ENCODE data around the gene PTPRZ1.

DNA sequence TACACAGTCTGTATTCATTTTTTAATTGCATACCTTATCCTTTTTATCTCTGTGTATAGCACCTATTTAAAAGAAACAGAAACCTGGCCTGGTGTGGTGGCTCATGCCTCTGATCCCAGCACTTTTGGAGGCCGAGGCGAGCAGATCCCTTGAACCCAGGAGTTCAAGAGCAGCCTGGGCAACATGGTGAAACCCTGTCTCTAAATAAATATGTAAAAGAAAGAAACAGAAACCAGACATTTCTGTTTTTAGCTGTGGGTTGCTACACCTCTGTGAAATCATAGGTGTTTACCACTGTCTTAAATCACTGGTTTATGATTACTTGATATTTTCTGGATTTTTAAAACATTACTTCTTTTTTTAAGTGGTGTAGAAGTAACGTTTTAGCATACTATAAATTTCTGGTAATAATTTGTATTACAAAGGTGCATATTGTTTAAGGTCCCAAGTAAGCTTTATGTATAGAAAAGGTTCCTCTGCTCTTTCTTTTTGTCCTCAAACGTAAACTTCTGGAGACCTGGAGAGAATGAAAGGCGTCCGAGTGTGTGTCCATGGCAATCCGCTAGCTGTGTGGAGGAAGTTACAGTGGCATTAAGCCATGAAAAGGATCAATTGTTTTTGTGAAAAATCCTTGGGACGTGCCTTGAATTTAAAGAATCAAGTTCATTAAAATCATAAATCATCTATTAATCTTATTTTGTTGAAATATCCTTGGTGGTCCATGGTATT, 41.1 kb downstream of the PTPRZ1 start:
- TF ChIP-seq POLR2AphosphoS5 (IDR thresholded peaks at IDR 0.05; ENCODE audit: low read depth, low read length) (no peak), EZH2phosphoT487 (IDR thresholded peaks at IDR 0.05; ENCODE audit: borderline replicate concordance, low read depth) (no peak), FOXM1 (IDR thresholded peaks at IDR 0.05; ENCODE audit: low read depth) (no peak), NFIC (IDR thresholded peaks at IDR 0.05; ENCODE audit: borderline replicate concordance) (no peak), GABPA (IDR thresholded peaks at IDR 0.05; ENCODE audit: low read depth) (no peak), RAD21 (IDR thresholded peaks at IDR 0.05; ENCODE audit: low read length) (no peak), TAF1 (IDR thresholded peaks at IDR 0.05; ENCODE audit: borderline replicate concordance, low read depth, low read length) (no peak), SIN3A (IDR thresholded peaks at IDR 0.05; ENCODE audit: borderline replicate concordance, low read depth, low read length) (no peak), MXI1 (IDR thresholded peaks at IDR 0.05; ENCODE audit: low read depth, low read length) (no peak), FOXJ3 (CRISPR knock-in tag; IDR thresholded peaks at IDR 0.05) (no peak)
- TF ChIP-seq, protein P1, sequence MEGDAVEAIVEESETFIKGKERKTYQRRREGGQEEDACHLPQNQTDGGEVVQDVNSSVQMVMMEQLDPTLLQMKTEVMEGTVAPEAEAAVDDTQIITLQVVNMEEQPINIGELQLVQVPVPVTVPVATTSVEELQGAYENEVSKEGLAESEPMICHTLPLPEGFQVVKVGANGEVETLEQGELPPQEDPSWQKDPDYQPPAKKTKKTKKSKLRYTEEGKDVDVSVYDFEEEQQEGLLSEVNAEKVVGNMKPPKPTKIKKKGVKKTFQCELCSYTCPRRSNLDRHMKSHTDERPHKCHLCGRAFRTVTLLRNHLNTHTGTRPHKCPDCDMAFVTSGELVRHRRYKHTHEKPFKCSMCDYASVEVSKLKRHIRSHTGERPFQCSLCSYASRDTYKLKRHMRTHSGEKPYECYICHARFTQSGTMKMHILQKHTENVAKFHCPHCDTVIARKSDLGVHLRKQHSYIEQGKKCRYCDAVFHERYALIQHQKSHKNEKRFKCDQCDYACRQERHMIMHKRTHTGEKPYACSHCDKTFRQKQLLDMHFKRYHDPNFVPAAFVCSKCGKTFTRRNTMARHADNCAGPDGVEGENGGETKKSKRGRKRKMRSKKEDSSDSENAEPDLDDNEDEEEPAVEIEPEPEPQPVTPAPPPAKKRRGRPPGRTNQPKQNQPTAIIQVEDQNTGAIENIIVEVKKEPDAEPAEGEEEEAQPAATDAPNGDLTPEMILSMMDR (IDR thresholded peaks at IDR 0.05), result no peak
- TF ChIP-seq, protein P2, sequence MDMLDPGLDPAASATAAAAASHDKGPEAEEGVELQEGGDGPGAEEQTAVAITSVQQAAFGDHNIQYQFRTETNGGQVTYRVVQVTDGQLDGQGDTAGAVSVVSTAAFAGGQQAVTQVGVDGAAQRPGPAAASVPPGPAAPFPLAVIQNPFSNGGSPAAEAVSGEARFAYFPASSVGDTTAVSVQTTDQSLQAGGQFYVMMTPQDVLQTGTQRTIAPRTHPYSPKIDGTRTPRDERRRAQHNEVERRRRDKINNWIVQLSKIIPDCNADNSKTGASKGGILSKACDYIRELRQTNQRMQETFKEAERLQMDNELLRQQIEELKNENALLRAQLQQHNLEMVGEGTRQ (IDR thresholded peaks at IDR 0.05; ENCODE audit: borderline replicate concordance, low read depth, low read length), result no peak
